Measurements from ENCODE around the gene GPC3. TPM values are rescaled to one million over a fixed set of nuclear protein-coding genes. Genes with fewer than 3 reads are reported as not detected.

GPC3 gene
- total RNA-seq, 4 donors from 2014 or later: 8.4 to 28.2 (median 20.4) TPM

GRCh38 chrX:134004084-134004483 is 18.7 kb upstream of the GPC3 start:
- Histone ChIP-seq H3K36me3 (no peaks in the 10 kb centered on the region), H3K4me3 (replicated peaks in 1 of 3) (no peak overlapping the region), H3K9me3 (no peaks in the 10 kb centered on the region), H3K27me3 (no peaks in the 10 kb centered on the region), H3K4me1 (no peaks in the 10 kb centered on the region), H3K27ac (no peak overlapping the region)
- 56 to 68% methylated on average over 2 of the region's 2 CpGs for WGBS, 2 donors
- DNase-seq: no peak
- no peak for TF ChIP-seq POLR2A (IDR thresholded peaks at IDR 0.05)
- no peak for TF ChIP-seq CTCF (IDR thresholded peaks at IDR 0.05)
- intact Hi-C loops (cut with DNase I): no loop called here

GRCh38 chrX:134002921-134003615 is 17.7 kb upstream of the GPC3 start:
- no peak overlapping the region for H3K27ac ChIP-seq
- WGBS, 2 donors: 62 to 72% methylated on average over 4 of the region's 4 CpGs
- intact Hi-C loops (cut with DNase I): no loop called here
- no peaks in the 10 kb centered on the region for H3K36me3 ChIP-seq
- no peak for TF ChIP-seq POLR2A (IDR thresholded peaks at IDR 0.05)
- no peak for TF ChIP-seq CTCF (IDR thresholded peaks at IDR 0.05)
- DNase-seq: no peak
- no peaks in the 10 kb centered on the region for H3K9me3 ChIP-seq
- H3K4me3 ChIP-seq (replicated peaks in 1 of 3): no peak overlapping the region
- no peaks in the 10 kb centered on the region for H3K4me1 ChIP-seq
- no peaks in the 10 kb centered on the region for H3K27me3 ChIP-seq

GRCh38 chrX:134000260-134001245 is 15.2 kb upstream of the GPC3 start:
- H3K27me3 ChIP-seq: no peaks in the 10 kb centered on the region
- H3K36me3 ChIP-seq: no peaks in the 10 kb centered on the region
- TF ChIP-seq CTCF (IDR thresholded peaks at IDR 0.05) (no peak), POLR2A (IDR thresholded peaks at IDR 0.05) (no peak)
- intact Hi-C loops (cut with DNase I): no loop called here
- H3K9me3 ChIP-seq: no peaks in the 10 kb centered on the region
- no peak for DNase-seq
- no peaks in the 10 kb centered on the region for H3K4me1 ChIP-seq
- no peak overlapping the region for H3K27ac ChIP-seq
- WGBS, 2 donors: 55 to 59% methylated on average over 14 of the region's 14 CpGs
- H3K4me3 ChIP-seq (replicated peaks in 1 of 3): no peak overlapping the region

GRCh38 chrX:133999031-133999705 is 13.8 kb upstream of the GPC3 start:
- H3K4me3 ChIP-seq (replicated peaks in 1 of 3): no peak overlapping the region
- no peak for TF ChIP-seq CTCF (IDR thresholded peaks at IDR 0.05)
- no peaks in the 10 kb centered on the region for H3K4me1 ChIP-seq
- WGBS, 2 donors: 62 to 70% methylated on average over 12 of the region's 12 CpGs
- no peaks in the 10 kb centered on the region for H3K36me3 ChIP-seq
- H3K9me3 ChIP-seq: no peaks in the 10 kb centered on the region
- no peak overlapping the region for H3K27ac ChIP-seq
- intact Hi-C loops (cut with DNase I): no loop called here
- no peak for DNase-seq
- no peaks in the 10 kb centered on the region for H3K27me3 ChIP-seq

Measured in thyroid gland (tissue), 4 donors.